K562 (cell line): ENCODE measurements around the gene HCN3. TPM values are rescaled to one million over a fixed set of nuclear protein-coding genes. Genes with fewer than 3 reads are reported as not detected.
A peak's percentile ranks its signal among the peaks of the same experiment; 100 is the strongest.

ENCODE experiments used
- CTBP1 ChIP-seq: fragments of 450-650 bp; IDR thresholded peaks from 2 replicates; pipeline ENCODE4 v1.6.1; 2016; ENCODE audit warnings: borderline replicate concordance
- RBFOX2 ChIP-seq: fragments of 200-400 bp; formaldehyde crosslinking; IDR thresholded peaks from 2 replicates; pipeline ENCODE4 v1.6.1; 2017; ENCODE audit warnings: low read depth, mild to moderate bottlenecking, low read length, moderate library complexity
- ZNF212 ChIP-seq: fragments of 450-650 bp; formaldehyde crosslinking; IDR thresholded peaks from 2 replicates; pipeline ENCODE4 v1.4.0; 2020; ENCODE audit warnings: mild to moderate bottlenecking
- polyA plus RNA-seq, 8 experiments: library from polyadenylated mRNA; depleted of rRNA in 4 of 8; stranded (reverse) in 5 of 8; unstranded in 3 of 8; fragments of >200 nt; fragmentation: Nextera tagmentation in 2 of 8; fragmentation: Illumina TruSeq in 1 of 8; extraction: Ambion mirVana in 2 of 8; extraction: Trizol in 1 of 8; gene quantifications; 2 replicates each; pipeline versions ENCODE4 v1.2.1 to v1.2.3, GENCODE V29; 2011 to 2014; ENCODE audit warnings: inconsistent platforms in 1 of 8, missing spikeins in 1 of 8
- total RNA-seq, 7 experiments: library from RNA; depleted of rRNA in 6 of 7; stranded (reverse); fragments of >200 nt in 6 of 7; fragmentation: Illumina TruSeq in 2 of 7; extraction: Trizol in 2 of 7; gene quantifications; 2 replicates each; pipeline versions ENCODE4 v1.2.1 to v1.2.3, GENCODE V29; 2011 to 2021; ENCODE audit warnings: low replicate concordance in 1 of 7
- TF ChIP-seq, protein P1 (sequence below): sonication (generic); formaldehyde crosslinking; IDR thresholded peaks from 2 replicates; pipeline ENCODE4 v1.8.0; 2023; ENCODE audit warnings: missing genetic modification reagents, mild to moderate bottlenecking, borderline replicate concordance
- TF ChIP-seq, protein P2 (sequence below): fragments of 250-450 bp; sonication (Bioruptor Pico); IDR thresholded peaks from 2 replicates; pipeline ENCODE4 v1.8.0; 2022; ENCODE audit warnings: moderate library complexity, mild to moderate bottlenecking, inconsistent platforms

HCN3 gene
- total and polyA plus RNA-seq, 9 of the 15 experiments (the other 6 are each of a cell fraction or from before 2014, with no cell fraction given): 0.91 to 9.7 (median 3.9) TPM

DNA sequence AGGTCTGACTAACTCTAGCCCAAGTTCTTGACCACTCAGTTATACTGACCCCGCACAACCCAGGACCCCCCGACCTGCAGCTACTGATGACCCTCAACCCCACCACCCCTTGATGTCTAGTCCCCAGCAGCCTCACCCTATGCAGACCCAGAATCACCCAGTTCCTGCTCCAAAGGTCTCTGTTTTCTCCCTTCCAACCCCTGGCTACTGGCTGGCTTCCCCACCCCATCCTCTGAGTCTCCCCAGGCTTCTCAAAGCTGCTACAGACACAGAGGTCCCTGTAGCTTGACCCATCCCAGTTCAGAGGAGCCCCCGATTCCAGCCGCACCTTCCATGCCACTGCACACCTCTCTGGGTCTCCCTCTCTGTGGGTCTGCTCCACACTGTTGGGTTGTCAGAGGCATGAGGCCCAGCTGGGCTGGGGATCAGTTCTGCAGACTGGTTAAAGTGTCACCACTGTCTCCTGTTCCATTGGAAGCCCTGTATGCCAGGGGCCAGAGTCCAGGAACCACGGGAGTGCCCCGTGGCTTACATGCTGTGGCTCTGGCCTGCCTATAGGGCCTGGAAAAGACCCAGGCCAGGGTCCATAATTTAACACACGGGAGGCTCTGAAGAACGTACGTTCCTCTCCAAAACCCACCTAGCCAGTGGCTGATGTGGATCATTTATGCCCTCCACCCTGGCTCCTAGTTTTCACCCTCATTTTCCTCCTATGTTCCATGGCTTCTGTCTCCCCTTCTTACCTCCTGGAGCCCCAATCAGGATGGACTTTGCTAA, 23.5 kb downstream of the HCN3 start (continued):
- TF ChIP-seq, protein P1, sequence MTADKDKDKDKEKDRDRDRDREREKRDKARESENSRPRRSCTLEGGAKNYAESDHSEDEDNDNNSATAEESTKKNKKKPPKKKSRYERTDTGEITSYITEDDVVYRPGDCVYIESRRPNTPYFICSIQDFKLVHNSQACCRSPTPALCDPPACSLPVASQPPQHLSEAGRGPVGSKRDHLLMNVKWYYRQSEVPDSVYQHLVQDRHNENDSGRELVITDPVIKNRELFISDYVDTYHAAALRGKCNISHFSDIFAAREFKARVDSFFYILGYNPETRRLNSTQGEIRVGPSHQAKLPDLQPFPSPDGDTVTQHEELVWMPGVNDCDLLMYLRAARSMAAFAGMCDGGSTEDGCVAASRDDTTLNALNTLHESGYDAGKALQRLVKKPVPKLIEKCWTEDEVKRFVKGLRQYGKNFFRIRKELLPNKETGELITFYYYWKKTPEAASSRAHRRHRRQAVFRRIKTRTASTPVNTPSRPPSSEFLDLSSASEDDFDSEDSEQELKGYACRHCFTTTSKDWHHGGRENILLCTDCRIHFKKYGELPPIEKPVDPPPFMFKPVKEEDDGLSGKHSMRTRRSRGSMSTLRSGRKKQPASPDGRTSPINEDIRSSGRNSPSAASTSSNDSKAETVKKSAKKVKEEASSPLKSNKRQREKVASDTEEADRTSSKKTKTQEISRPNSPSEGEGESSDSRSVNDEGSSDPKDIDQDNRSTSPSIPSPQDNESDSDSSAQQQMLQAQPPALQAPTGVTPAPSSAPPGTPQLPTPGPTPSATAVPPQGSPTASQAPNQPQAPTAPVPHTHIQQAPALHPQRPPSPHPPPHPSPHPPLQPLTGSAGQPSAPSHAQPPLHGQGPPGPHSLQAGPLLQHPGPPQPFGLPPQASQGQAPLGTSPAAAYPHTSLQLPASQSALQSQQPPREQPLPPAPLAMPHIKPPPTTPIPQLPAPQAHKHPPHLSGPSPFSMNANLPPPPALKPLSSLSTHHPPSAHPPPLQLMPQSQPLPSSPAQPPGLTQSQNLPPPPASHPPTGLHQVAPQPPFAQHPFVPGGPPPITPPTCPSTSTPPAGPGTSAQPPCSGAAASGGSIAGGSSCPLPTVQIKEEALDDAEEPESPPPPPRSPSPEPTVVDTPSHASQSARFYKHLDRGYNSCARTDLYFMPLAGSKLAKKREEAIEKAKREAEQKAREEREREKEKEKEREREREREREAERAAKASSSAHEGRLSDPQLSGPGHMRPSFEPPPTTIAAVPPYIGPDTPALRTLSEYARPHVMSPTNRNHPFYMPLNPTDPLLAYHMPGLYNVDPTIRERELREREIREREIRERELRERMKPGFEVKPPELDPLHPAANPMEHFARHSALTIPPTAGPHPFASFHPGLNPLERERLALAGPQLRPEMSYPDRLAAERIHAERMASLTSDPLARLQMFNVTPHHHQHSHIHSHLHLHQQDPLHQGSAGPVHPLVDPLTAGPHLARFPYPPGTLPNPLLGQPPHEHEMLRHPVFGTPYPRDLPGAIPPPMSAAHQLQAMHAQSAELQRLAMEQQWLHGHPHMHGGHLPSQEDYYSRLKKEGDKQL: no peak
- TF ChIP-seq RBFOX2 (peak; percentile 34; the same call in 1 of the 2 replicates), ZNF212 (CRISPR knock-in tag) (no peak), CTBP1 (no peak)
- TF ChIP-seq, protein P2, sequence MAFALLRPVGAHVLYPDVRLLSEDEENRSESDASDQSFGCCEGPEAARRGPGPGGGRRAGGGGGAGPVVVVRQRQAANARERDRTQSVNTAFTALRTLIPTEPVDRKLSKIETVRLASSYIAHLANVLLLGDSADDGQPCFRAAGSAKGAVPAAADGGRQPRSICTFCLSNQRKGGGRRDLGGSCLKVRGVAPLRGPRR (CRISPR knock-in tag): no peak
